PC-9 (cell line): ENCODE measurements around the gene MBD5.

Experiments
- CTCF ChIP-seq: fragments of 200-600 bp; sonication (generic); conservative IDR thresholded peaks from 2 replicates; pipeline ENCODE4 v1.6.1; 2017; ENCODE audit warnings: mixed run types, antibody characterized with exemption, mild to moderate bottlenecking, moderate library complexity
- EZH2 ChIP-seq: fragments of 200-600 bp; sonication (generic); IDR thresholded peaks from 2 replicates; pipeline ENCODE4 v1.8.0; 2017; ENCODE audit warnings: antibody characterized with exemption, low read depth

- TF ChIP-seq CTCF (no peak), EZH2 (no peak)
Observed at GRCh38 chr2:148026573-148026972, 5.7 kb downstream of the MBD5 start.
